AG09309 (cell line): ENCODE results near the gene VPS50.

Experiments
- DNase-seq: peaks from one replicate; pipeline ENCODE4 v3.0.0-alpha.2; 2010; ENCODE audit warnings: low read depth
- H3K4me3 ChIP-seq: 2 replicates; pipeline ENCODE4 v1.5.1; 2011; ENCODE audit warnings: mild to moderate bottlenecking, low read depth, low read length, moderate library complexity; ENCODE audit not compliant: control insufficient read depth
- TF ChIP-seq, protein P1 (sequence below): IDR thresholded peaks from 2 replicates; pipeline ENCODE4 v1.5.1; 2011; ENCODE audit warnings: mild to moderate bottlenecking, low read depth, low read length, inconsistent platforms; ENCODE audit not compliant: insufficient read depth, control insufficient read depth; ENCODE audit errors: missing control alignments

Gene VPS50

GRCh38 chr7:93198472-93198871 is 33.7 kb upstream of the VPS50 start:
- H3K4me3 ChIP-seq = no peak overlapping the region
- no peak for DNase-seq
- TF ChIP-seq, protein P1, sequence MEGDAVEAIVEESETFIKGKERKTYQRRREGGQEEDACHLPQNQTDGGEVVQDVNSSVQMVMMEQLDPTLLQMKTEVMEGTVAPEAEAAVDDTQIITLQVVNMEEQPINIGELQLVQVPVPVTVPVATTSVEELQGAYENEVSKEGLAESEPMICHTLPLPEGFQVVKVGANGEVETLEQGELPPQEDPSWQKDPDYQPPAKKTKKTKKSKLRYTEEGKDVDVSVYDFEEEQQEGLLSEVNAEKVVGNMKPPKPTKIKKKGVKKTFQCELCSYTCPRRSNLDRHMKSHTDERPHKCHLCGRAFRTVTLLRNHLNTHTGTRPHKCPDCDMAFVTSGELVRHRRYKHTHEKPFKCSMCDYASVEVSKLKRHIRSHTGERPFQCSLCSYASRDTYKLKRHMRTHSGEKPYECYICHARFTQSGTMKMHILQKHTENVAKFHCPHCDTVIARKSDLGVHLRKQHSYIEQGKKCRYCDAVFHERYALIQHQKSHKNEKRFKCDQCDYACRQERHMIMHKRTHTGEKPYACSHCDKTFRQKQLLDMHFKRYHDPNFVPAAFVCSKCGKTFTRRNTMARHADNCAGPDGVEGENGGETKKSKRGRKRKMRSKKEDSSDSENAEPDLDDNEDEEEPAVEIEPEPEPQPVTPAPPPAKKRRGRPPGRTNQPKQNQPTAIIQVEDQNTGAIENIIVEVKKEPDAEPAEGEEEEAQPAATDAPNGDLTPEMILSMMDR = no peak

- TF ChIP-seq, protein P1 = no peak
- DNase-seq = no peak
- no peak overlapping the region for H3K4me3 ChIP-seq
Observed at GRCh38 chr7:93202594-93203250, 29.4 kb upstream of the VPS50 start.

DNA sequence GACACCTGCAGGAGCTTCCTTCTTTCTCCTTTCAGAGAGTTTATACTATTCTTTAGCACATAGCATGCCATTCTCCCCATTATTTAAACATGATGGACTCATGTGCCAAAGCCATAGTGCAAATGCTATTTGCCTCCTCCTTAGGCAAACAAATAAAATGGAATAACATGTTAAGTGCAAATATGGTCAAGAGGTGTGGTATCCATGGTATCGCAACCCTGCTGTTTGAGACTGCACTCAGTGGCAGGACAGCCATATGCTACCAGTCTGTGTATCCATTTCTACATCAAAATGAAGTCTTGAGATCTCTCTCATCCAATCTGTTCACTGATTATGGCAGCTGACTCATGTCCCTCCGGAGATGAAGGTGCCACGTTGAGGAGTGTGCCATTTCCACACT is 28.7 kb upstream of the VPS50 start:
- TF ChIP-seq, protein P1 = no peak
- no peak overlapping the region for H3K4me3 ChIP-seq
- no peak for DNase-seq

GRCh38 chr7:93205046-93205445 is 27.1 kb upstream of the VPS50 start:
- TF ChIP-seq, protein P1 = no peak
- no peak for DNase-seq
- H3K4me3 ChIP-seq = no peak overlapping the region

DNA sequence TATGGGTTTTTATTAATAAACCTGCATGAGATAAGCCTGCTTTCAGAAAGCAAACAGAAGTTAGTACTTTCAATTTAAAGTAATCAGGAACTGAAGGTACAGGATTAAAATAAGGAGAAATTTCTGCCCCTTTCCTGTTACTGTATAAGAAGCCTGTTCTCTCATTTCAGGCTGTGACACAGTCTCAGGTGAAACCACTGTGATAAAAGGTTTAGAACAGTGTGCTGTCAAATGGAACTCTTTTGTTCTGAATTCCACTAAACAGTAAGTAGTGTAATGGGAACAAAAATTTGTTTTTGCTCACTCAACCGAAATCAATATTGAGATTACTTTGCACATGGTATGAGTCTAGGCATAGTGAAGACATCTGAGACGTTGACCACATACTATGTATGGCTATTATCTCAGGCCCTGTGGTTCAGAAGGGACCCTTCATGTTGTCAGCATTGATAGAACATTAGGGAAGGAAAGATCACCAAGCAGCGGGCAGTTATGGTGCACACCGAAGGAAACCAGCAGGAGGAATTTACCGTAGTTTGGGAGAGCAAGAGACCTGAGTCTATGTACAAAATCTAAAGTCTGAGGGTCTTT is 20.8 kb upstream of the VPS50 start:
- TF ChIP-seq, protein P1 = no peak
- DNase-seq = no peak
- H3K4me3 ChIP-seq = no peak overlapping the region

DNA sequence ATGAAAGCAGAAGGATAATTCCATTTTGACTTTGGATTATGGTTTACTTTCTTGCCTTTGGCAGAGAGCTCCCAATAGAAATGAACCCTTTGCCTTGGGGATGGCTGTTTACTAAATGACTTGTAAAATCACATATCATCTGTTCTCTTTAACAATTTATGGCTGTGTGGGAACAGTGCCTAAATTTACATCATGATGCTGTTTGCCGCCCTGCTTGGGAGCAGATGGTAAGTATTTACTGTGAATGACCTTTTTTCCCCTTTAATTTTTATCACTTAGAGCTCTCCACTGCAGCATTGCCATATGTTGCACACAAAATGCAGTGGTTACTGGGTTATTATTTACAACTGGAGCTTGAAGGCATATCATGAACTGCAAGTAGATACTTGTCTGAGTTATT is 19.3 kb upstream of the VPS50 start:
- no peak overlapping the region for H3K4me3 ChIP-seq
- DNase-seq = no peak
- TF ChIP-seq, protein P1 = no peak
